Measurements from ENCODE around the gene BLOC1S1. TPM values are rescaled to one million over a fixed set of nuclear protein-coding genes. Genes with fewer than 3 reads are reported as not detected.

BLOC1S1 gene
- total RNA-seq, 4 donors from 2014 or later = 53.6 to 238 (median 140) TPM

DNA sequence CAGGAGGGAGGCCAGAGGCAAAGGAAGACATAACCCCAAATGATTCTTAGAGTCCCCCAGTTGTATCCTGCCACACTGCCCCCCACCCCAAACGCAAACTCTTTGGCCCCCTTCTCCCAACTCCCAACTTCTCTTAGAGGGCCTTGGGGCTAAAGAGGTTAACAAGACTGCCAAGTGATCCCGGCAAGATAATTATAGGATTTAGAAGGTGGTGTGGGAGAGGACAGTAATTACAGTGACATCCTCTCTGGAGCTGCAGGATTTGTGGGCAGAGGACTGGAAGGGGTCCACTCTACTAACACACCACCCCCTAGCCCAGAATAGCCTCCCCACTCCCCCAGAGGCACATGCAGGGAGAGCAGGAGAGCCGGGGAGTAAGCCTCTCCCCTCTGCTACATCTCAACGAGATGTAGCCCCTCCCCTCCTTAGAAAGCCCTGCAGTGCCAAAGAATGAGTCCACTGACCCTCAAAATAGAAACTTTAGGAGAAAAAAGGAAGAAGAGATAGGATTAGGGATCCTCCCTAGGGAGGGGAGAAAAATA lies 21.8 kb downstream of the BLOC1S1 start:
- H3K36me3 ChIP-seq = no peaks in the 10 kb centered on the region
- peak overlapping the region; percentile 53 to 56 for H3K4me3 ChIP-seq
- H3K27ac ChIP-seq = peak overlapping the region; percentile 86 to 87
- no peak for DNase-seq
- intact Hi-C loops (cut with DNase I; ENCODE audit: low total_unique reads) = loop anchor here (5.0 kb wide), 1 partner anchor 205 kb away; no protein-coding TSS in a partner anchor
- TF ChIP-seq, protein P1, sequence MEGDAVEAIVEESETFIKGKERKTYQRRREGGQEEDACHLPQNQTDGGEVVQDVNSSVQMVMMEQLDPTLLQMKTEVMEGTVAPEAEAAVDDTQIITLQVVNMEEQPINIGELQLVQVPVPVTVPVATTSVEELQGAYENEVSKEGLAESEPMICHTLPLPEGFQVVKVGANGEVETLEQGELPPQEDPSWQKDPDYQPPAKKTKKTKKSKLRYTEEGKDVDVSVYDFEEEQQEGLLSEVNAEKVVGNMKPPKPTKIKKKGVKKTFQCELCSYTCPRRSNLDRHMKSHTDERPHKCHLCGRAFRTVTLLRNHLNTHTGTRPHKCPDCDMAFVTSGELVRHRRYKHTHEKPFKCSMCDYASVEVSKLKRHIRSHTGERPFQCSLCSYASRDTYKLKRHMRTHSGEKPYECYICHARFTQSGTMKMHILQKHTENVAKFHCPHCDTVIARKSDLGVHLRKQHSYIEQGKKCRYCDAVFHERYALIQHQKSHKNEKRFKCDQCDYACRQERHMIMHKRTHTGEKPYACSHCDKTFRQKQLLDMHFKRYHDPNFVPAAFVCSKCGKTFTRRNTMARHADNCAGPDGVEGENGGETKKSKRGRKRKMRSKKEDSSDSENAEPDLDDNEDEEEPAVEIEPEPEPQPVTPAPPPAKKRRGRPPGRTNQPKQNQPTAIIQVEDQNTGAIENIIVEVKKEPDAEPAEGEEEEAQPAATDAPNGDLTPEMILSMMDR (IDR thresholded peaks at IDR 0.05) = no peak
- TF ChIP-seq POLR2A (IDR thresholded peaks at IDR 0.05) = no peak
- H3K4me1 ChIP-seq = peaks cover 0 to 5% of the 10 kb centered on the region in 2 donors
- no peaks in the 10 kb centered on the region for H3K27me3 ChIP-seq
- no peaks in the 10 kb centered on the region for H3K9me3 ChIP-seq

DNA sequence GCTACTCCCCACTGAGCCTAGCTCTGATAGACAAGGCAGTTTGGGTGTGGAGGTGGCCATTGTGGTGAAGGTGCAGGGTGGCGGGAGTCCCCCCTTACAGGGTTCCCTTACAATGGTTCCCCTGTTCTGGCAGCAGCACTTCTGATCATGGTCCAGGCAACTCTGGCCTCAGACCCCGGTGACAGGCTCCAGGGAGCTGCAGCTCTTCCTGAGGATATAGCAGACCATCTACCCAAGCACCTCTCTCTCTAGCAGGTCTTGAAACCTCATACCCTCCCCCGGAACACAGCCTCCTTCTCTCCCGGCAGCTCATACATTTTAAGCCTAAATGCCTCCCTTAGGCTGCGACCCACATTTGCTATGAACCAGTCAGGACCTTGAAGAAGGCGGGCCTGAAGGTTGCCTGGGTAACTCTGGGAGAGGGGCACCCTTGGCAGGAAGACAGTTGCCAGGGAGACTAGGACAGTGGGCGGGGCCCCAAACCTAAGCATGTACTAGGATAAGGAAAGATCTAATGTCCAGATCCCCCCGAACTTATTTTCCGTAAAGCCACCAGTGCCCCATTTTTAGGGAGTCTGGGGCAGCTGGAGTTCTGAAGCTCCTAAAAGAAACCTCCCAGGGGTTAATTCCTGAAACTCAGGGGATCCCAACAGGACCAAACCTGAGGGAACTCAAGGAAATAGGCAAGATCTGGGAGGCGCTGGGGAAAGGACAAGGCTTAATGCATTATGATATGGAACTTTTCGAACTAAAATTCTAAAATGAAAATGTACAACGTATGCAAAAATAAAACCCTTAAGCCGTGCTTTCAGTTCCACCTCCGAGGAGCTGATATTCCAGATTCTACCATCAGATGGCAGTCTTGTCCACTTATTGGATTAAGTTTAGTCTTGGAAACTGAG lies 22.5 kb downstream of the BLOC1S1 start:
- peaks cover 0 to 5% of the 10 kb centered on the region in 2 donors for H3K4me1 ChIP-seq
- intact Hi-C loops (cut with DNase I; ENCODE audit: low total_unique reads) = loop anchor here (5.0 kb wide), 1 partner anchor 204 kb away; no protein-coding TSS in a partner anchor
- H3K36me3 ChIP-seq = no peaks in the 10 kb centered on the region
- H3K27me3 ChIP-seq = no peaks in the 10 kb centered on the region
- peak overlapping the region; percentile 53 to 56 for H3K4me3 ChIP-seq
- no peaks in the 10 kb centered on the region for H3K9me3 ChIP-seq
- TF ChIP-seq POLR2A (IDR thresholded peaks at IDR 0.05) = no peak
- TF ChIP-seq, protein P1 (IDR thresholded peaks at IDR 0.05) = peak; percentile 85 to 98 (median 92)
- DNase-seq = peak; percentile 85 to 90
- H3K27ac ChIP-seq = peak overlapping the region; percentile 86 to 87

DNA sequence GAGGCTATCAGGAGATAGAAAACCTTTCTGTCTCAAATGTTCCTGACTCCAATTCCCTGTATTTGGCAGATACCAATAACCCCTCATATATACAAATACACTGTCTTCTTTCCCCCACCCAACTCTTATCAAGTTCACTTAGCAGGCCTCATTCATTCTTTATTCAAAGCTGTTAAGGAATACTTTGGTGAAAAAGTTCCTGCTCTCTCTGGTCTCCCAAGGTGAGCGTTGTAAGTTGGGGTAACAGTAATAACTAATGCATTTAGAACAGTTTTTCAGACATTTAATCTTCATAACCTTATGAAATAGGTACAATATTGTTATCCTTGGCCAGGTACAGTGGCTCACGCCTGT lies 23.2 kb downstream of the BLOC1S1 start:
- Histone ChIP-seq H3K27ac (peak overlapping the region in 1 of 2 donors; percentile 86), H3K27me3 (no peaks in the 10 kb centered on the region), H3K9me3 (no peaks in the 10 kb centered on the region), H3K4me3 (peak overlapping the region in 1 of 2 donors; percentile 56), H3K36me3 (no peaks in the 10 kb centered on the region), H3K4me1 (peaks cover 0 to 5% of the 10 kb centered on the region in 2 donors)
- TF ChIP-seq, protein P1 (IDR thresholded peaks at IDR 0.05) = no peak
- no peak for TF ChIP-seq POLR2A (IDR thresholded peaks at IDR 0.05)
- DNase-seq = no peak
- intact Hi-C loops (cut with DNase I; ENCODE audit: low total_unique reads) = loop anchor here (5.0 kb wide), 1 partner anchor 203 kb away; no protein-coding TSS in a partner anchor

DNA sequence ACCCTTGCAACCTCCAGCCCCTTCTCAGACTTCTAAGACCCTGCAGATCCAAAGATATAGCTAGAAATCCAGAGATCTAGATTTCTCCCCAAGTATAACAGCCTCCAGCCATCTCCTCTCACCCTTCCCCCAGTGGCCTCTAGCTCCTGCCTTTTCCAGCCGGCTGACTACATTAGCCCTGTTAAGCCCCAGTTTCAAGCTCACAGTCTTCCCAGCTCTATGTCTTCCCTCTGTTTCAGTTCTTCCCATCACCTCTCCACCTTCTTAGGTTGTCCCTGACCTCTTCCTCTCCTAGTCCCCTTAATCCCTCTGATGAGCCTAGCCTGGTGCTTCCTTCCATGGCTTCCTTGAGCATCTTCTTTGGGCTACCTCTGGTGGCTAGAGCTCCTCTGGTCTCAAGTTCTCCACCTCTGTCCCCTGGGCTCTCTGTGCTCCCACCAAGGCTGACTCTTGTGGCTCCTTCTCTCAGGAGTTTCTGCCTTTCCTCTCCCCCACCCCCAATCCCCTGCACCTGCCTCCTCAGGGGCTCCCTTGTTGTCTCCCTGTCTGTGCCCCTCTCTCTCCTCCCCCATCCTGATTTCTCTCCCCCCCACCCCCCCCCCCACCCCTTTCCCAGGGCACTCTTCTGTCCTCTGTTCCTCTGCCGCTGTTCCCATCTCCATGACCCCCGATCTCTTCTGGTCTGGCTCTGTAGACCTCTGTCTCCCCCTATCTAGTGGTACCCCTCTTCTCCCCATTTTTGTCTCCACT lies 26.3 kb downstream of the BLOC1S1 start:
- DNase-seq = no peak
- Histone ChIP-seq H3K27me3 (no peaks in the 10 kb centered on the region), H3K4me1 (peaks cover 0 to 4% of the 10 kb centered on the region in 2 donors), H3K27ac (peak overlapping the region; percentile 83 to 91), H3K9me3 (no peaks in the 10 kb centered on the region), H3K4me3 (peak overlapping the region; percentile 53 to 61), H3K36me3 (no peaks in the 10 kb centered on the region)
- no peak for TF ChIP-seq POLR2A (IDR thresholded peaks at IDR 0.05)
- TF ChIP-seq, protein P1 (IDR thresholded peaks at IDR 0.05) = no peak
- intact Hi-C loops (cut with DNase I; ENCODE audit: low total_unique reads) = loop anchor here (10.0 kb wide), 1 partner anchor 73 kb away; the partner anchor contains the start of genes ORMDL2 and SARNP

All from uterus (tissue), 4 donors.